ENCODE data around the gene ROR1. TPM values are rescaled to one million over a fixed set of nuclear protein-coding genes. Genes with fewer than 3 reads are reported as not detected.

ROR1 gene
- total RNA-seq, 1 experiment from 2014 or later, result 56.3 TPM

DNA sequence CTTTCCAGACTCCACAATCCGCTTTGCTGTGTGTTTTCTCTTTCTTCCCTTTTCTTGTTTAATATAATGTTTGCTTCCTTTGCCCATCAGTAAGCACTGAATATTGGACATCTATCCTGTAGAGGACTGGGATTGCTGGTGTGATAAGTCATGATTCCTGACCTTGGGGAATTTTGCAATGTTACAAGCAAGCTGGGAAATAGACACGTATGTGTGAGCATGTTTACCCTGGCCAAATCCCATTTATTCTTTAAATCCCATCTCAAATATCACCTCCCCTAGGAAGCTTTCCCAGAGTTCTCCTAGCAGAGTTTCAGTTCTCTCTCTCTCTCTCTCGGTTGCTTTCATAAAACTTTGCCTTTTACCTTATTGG, 155.3 kb downstream of the ROR1 start:
- Mint-ChIP-seq H3K9me3 (no peaks in the 10 kb centered on the region), H3K36me3 (peaks cover 4% of the 10 kb centered on the region), H3K4me1 (peaks cover 38% of the 10 kb centered on the region), H3K4me3 (no peak overlapping the region), H3K27me3 (ENCODE audit: low read depth) (no peaks in the 10 kb centered on the region), H3K27ac (no peak overlapping the region)
- DNase-seq (ENCODE audit: low spot score) (no peak), ATAC-seq (no peak)
- POLR2A ChIA-PET, result no interaction called here
- CTCF ChIA-PET, result interaction anchor here (0.8 to 1.9 kb wide), 4 partner anchors 9 to 237 kb away, joined by 4 to 8 read pairs (median 4); no protein-coding TSS in a partner anchor
- TF ChIP-seq ZNF263 (CRISPR knock-in tag; IDR thresholded peaks at IDR 0.05; ENCODE audit: low read depth), result no peak
- TF ChIP-seq, protein P1, sequence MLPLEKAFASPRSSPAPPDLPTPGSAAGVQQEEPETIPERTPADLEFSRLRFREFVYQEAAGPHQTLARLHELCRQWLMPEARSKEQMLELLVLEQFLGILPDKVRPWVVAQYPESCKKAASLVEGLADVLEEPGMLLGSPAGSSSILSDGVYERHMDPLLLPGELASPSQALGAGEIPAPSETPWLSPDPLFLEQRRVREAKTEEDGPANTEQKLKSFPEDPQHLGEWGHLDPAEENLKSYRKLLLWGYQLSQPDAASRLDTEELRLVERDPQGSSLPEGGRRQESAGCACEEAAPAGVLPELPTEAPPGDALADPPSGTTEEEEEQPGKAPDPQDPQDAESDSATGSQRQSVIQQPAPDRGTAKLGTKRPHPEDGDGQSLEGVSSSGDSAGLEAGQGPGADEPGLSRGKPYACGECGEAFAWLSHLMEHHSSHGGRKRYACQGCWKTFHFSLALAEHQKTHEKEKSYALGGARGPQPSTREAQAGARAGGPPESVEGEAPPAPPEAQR (CRISPR knock-in tag; IDR thresholded peaks at IDR 0.05), result no peak
- TF ChIP-seq, protein P2, sequence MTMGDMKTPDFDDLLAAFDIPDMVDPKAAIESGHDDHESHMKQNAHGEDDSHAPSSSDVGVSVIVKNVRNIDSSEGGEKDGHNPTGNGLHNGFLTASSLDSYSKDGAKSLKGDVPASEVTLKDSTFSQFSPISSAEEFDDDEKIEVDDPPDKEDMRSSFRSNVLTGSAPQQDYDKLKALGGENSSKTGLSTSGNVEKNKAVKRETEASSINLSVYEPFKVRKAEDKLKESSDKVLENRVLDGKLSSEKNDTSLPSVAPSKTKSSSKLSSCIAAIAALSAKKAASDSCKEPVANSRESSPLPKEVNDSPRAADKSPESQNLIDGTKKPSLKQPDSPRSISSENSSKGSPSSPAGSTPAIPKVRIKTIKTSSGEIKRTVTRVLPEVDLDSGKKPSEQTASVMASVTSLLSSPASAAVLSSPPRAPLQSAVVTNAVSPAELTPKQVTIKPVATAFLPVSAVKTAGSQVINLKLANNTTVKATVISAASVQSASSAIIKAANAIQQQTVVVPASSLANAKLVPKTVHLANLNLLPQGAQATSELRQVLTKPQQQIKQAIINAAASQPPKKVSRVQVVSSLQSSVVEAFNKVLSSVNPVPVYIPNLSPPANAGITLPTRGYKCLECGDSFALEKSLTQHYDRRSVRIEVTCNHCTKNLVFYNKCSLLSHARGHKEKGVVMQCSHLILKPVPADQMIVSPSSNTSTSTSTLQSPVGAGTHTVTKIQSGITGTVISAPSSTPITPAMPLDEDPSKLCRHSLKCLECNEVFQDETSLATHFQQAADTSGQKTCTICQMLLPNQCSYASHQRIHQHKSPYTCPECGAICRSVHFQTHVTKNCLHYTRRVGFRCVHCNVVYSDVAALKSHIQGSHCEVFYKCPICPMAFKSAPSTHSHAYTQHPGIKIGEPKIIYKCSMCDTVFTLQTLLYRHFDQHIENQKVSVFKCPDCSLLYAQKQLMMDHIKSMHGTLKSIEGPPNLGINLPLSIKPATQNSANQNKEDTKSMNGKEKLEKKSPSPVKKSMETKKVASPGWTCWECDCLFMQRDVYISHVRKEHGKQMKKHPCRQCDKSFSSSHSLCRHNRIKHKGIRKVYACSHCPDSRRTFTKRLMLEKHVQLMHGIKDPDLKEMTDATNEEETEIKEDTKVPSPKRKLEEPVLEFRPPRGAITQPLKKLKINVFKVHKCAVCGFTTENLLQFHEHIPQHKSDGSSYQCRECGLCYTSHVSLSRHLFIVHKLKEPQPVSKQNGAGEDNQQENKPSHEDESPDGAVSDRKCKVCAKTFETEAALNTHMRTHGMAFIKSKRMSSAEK (CRISPR knock-in tag; IDR thresholded peaks at IDR 0.05; ENCODE audit: borderline replicate concordance), result no peak
- TF ChIP-seq RELA (CRISPR knock-in tag; IDR thresholded peaks at IDR 0.05; ENCODE audit: borderline replicate concordance), result no peak
- TF ChIP-seq, protein P3, sequence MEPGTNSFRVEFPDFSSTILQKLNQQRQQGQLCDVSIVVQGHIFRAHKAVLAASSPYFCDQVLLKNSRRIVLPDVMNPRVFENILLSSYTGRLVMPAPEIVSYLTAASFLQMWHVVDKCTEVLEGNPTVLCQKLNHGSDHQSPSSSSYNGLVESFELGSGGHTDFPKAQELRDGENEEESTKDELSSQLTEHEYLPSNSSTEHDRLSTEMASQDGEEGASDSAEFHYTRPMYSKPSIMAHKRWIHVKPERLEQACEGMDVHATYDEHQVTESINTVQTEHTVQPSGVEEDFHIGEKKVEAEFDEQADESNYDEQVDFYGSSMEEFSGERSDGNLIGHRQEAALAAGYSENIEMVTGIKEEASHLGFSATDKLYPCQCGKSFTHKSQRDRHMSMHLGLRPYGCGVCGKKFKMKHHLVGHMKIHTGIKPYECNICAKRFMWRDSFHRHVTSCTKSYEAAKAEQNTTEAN (CRISPR knock-in tag; IDR thresholded peaks at IDR 0.05), result no peak
- no peak for TF ChIP-seq ZNF423 (CRISPR knock-in tag; IDR thresholded peaks at IDR 0.05)
- TF ChIP-seq, protein P4, sequence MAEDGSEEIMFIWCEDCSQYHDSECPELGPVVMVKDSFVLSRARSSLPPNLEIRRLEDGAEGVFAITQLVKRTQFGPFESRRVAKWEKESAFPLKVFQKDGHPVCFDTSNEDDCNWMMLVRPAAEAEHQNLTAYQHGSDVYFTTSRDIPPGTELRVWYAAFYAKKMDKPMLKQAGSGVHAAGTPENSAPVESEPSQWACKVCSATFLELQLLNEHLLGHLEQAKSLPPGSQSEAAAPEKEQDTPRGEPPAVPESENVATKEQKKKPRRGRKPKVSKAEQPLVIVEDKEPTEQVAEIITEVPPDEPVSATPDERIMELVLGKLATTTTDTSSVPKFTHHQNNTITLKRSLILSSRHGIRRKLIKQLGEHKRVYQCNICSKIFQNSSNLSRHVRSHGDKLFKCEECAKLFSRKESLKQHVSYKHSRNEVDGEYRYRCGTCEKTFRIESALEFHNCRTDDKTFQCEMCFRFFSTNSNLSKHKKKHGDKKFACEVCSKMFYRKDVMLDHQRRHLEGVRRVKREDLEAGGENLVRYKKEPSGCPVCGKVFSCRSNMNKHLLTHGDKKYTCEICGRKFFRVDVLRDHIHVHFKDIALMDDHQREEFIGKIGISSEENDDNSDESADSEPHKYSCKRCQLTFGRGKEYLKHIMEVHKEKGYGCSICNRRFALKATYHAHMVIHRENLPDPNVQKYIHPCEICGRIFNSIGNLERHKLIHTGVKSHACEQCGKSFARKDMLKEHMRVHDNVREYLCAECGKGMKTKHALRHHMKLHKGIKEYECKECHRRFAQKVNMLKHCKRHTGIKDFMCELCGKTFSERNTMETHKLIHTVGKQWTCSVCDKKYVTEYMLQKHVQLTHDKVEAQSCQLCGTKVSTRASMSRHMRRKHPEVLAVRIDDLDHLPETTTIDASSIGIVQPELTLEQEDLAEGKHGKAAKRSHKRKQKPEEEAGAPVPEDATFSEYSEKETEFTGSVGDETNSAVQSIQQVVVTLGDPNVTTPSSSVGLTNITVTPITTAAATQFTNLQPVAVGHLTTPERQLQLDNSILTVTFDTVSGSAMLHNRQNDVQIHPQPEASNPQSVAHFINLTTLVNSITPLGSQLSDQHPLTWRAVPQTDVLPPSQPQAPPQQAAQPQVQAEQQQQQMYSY (CRISPR knock-in tag; IDR thresholded peaks at IDR 0.05), result no peak
- no peak for TF ChIP-seq ATF1 (CRISPR knock-in tag; IDR thresholded peaks at IDR 0.05)
- TF ChIP-seq, protein P5, sequence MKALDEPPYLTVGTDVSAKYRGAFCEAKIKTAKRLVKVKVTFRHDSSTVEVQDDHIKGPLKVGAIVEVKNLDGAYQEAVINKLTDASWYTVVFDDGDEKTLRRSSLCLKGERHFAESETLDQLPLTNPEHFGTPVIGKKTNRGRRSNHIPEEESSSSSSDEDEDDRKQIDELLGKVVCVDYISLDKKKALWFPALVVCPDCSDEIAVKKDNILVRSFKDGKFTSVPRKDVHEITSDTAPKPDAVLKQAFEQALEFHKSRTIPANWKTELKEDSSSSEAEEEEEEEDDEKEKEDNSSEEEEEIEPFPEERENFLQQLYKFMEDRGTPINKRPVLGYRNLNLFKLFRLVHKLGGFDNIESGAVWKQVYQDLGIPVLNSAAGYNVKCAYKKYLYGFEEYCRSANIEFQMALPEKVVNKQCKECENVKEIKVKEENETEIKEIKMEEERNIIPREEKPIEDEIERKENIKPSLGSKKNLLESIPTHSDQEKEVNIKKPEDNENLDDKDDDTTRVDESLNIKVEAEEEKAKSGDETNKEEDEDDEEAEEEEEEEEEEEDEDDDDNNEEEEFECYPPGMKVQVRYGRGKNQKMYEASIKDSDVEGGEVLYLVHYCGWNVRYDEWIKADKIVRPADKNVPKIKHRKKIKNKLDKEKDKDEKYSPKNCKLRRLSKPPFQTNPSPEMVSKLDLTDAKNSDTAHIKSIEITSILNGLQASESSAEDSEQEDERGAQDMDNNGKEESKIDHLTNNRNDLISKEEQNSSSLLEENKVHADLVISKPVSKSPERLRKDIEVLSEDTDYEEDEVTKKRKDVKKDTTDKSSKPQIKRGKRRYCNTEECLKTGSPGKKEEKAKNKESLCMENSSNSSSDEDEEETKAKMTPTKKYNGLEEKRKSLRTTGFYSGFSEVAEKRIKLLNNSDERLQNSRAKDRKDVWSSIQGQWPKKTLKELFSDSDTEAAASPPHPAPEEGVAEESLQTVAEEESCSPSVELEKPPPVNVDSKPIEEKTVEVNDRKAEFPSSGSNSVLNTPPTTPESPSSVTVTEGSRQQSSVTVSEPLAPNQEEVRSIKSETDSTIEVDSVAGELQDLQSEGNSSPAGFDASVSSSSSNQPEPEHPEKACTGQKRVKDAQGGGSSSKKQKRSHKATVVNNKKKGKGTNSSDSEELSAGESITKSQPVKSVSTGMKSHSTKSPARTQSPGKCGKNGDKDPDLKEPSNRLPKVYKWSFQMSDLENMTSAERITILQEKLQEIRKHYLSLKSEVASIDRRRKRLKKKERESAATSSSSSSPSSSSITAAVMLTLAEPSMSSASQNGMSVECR (CRISPR knock-in tag; IDR thresholded peaks at IDR 0.05; ENCODE audit: borderline replicate concordance), result no peak
- TF ChIP-seq CREB1 (CRISPR knock-in tag; IDR thresholded peaks at IDR 0.05), result no peak
- TF ChIP-seq FOXP1 (CRISPR knock-in tag; IDR thresholded peaks at IDR 0.05; ENCODE audit: borderline replicate concordance), result no peak
- TF ChIP-seq, protein P6, sequence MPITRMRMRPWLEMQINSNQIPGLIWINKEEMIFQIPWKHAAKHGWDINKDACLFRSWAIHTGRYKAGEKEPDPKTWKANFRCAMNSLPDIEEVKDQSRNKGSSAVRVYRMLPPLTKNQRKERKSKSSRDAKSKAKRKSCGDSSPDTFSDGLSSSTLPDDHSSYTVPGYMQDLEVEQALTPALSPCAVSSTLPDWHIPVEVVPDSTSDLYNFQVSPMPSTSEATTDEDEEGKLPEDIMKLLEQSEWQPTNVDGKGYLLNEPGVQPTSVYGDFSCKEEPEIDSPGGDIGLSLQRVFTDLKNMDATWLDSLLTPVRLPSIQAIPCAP (CRISPR knock-in tag; IDR thresholded peaks at IDR 0.05), result no peak
- TF ChIP-seq ZNF317 (CRISPR knock-in tag; IDR thresholded peaks at IDR 0.05; ENCODE audit: borderline replicate concordance, low read depth), result no peak
- no peak for TF ChIP-seq ZNF671 (CRISPR knock-in tag; IDR thresholded peaks at IDR 0.05)
- TF ChIP-seq FOXJ3 (CRISPR knock-in tag; IDR thresholded peaks at IDR 0.05; ENCODE audit: borderline replicate concordance), result no peak
